ENCODE data around the gene UHRF2. TPM values are rescaled to one million over a fixed set of nuclear protein-coding genes. Genes with fewer than 3 reads are reported as not detected.

Gene UHRF2
- total and polyA plus RNA-seq, 2 of the 13 experiments (the other 11 are each of a cell fraction or from before 2014, with no cell fraction given) = 42.1 to 44.2 TPM

DNA sequence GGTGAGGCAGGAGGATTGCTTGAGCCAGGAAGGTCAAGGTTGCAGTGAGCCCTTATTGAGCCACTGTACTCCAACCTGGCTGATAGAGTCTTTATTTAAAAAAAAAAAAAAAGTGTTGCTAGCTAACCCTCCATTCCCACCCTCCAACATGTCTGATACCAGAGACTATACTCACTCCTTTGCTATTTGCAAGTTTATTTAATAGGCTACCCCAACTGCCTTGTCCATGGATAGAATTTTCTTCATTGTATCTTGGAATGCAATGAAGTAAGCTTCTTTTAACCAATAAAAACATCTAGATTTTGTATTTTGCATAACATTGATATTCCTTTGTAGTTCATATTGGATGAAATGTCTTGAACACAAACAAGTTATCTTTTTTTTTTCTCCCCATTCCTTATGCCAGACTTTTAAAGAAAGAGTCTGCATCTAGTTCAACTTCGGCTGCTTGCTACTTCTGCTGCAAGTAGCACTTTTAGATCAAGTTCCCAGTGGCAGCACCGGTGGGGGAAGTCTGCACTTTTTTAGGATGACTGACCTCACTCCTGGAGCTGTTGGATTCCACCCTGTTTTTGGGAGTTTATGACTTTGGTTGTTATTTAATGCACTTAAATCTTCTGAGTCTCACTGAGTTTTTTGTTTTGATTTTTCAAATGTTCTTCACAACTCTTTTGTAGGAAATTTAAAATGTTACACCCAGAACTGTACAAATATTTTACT is 112.5 kb downstream of the UHRF2 start:
- Histone ChIP-seq H3K4me1 (ENCODE audit: insufficient read depth, low read length) (peaks cover 12% of the 10 kb centered on the region), H3K4me3 (replicated peaks in 1 of 3; ENCODE audit: insufficient read depth in 1 of 3, low read depth in 2 of 3, low read length in 3 of 3) (no peak overlapping the region), H3K27me3 (ENCODE audit: control insufficient read depth in 1 of 2, insufficient read depth in 2 of 2, low read length in 2 of 2) (no peaks in the 10 kb centered on the region), H2AFZ (ENCODE audit: low read length) (no peak overlapping the region), H3K9me3 (ENCODE audit: low read length) (no peaks in the 10 kb centered on the region), H3K27ac (ENCODE audit: extremely low read length, insufficient read depth, low read length) (peak overlapping the region; percentile 32), H3K36me3 (replicated peaks in 1 of 2; ENCODE audit: control insufficient read depth in 1 of 2, insufficient read depth in 2 of 2, low read length in 2 of 2) (no peaks in the 10 kb centered on the region), H3K79me2 (ENCODE audit: insufficient read depth, low read length) (no peaks in the 10 kb centered on the region), H4K20me1 (ENCODE audit: insufficient read depth, low read length) (no peaks in the 10 kb centered on the region), H3K9ac (ENCODE audit: insufficient read depth, low read depth, low read length) (no peak overlapping the region), H3K4me2 (ENCODE audit: low read depth, low read length) (no peak overlapping the region)
- ATAC-seq = no peak
- ChIA-PET POLR2A (interaction anchor here (1.0 kb wide), 1 partner anchor 156 kb away, joined by 3 read pairs; no protein-coding TSS in a partner anchor), CTCF (ENCODE audit: low intra/inter-chr PET ratio, low total read pairs) (no interaction called here)
- no TSS peak for BruUV-seq (replicated peaks)
- in situ Hi-C loops (cut with HindIII; ENCODE audit: extremely low pct_ligation_motif_present, low pct_unique_long_range_greater_than_20kb) = no loop called here
- DNase-seq (ENCODE audit: low spot score) = no peak
- WGBS (ENCODE audit: low lambda C conversion rate) = 93% methylated on average over 2 of the region's 2 CpGs
- FAIRE-seq = no peak
- intact Hi-C loops (cut with micrococcal nuclease; ENCODE audit: unreplicated experiment) = no loop called here
- TF ChIP-seq AHR (CRISPR knock-in tag; IDR thresholded peaks at IDR 0.05) (no peak), ZNF878 (CRISPR knock-in tag; IDR thresholded peaks at IDR 0.05) (no peak), HNF1B (CRISPR knock-in tag; IDR thresholded peaks at IDR 0.05) (no peak), ZNF136 (CRISPR knock-in tag; IDR thresholded peaks at IDR 0.05; ENCODE audit: low read depth) (no peak), ZNF839 (CRISPR knock-in tag; IDR thresholded peaks at IDR 0.05; ENCODE audit: borderline replicate concordance) (no peak), ZNF790 (CRISPR knock-in tag; IDR thresholded peaks at IDR 0.05; ENCODE audit: borderline replicate concordance) (no peak), ZNF629 (CRISPR knock-in tag; conservative IDR thresholded peaks at IDR 0.05) (no peak), TCF7L2 (IDR thresholded peaks at IDR 0.05; ENCODE audit: low read depth, low read length) (no peak), SIN3B (IDR thresholded peaks at IDR 0.05; ENCODE audit: low read length) (no peak), ZNF552 (CRISPR knock-in tag; IDR thresholded peaks at IDR 0.05; ENCODE audit: borderline replicate concordance) (no peak), PHF5A (CRISPR knock-in tag; IDR thresholded peaks at IDR 0.05; ENCODE audit: low read depth, unreplicated experiment) (no peak), ZNF724P (CRISPR knock-in tag; IDR thresholded peaks at IDR 0.05; ENCODE audit: borderline replicate concordance) (no peak), ZNF850 (CRISPR knock-in tag; conservative IDR thresholded peaks at IDR 0.05) (no peak), FOXK1 (CRISPR knock-in tag; IDR thresholded peaks at IDR 0.05; ENCODE audit: borderline replicate concordance, low read depth) (no peak), TFE3 (CRISPR knock-in tag; IDR thresholded peaks at IDR 0.05) (no peak)
- TF ChIP-seq, protein P1, sequence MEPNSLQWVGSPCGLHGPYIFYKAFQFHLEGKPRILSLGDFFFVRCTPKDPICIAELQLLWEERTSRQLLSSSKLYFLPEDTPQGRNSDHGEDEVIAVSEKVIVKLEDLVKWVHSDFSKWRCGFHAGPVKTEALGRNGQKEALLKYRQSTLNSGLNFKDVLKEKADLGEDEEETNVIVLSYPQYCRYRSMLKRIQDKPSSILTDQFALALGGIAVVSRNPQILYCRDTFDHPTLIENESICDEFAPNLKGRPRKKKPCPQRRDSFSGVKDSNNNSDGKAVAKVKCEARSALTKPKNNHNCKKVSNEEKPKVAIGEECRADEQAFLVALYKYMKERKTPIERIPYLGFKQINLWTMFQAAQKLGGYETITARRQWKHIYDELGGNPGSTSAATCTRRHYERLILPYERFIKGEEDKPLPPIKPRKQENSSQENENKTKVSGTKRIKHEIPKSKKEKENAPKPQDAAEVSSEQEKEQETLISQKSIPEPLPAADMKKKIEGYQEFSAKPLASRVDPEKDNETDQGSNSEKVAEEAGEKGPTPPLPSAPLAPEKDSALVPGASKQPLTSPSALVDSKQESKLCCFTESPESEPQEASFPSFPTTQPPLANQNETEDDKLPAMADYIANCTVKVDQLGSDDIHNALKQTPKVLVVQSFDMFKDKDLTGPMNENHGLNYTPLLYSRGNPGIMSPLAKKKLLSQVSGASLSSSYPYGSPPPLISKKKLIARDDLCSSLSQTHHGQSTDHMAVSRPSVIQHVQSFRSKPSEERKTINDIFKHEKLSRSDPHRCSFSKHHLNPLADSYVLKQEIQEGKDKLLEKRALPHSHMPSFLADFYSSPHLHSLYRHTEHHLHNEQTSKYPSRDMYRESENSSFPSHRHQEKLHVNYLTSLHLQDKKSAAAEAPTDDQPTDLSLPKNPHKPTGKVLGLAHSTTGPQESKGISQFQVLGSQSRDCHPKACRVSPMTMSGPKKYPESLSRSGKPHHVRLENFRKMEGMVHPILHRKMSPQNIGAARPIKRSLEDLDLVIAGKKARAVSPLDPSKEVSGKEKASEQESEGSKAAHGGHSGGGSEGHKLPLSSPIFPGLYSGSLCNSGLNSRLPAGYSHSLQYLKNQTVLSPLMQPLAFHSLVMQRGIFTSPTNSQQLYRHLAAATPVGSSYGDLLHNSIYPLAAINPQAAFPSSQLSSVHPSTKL (CRISPR knock-in tag; IDR thresholded peaks at IDR 0.05) = no peak
- TF ChIP-seq, protein P2, sequence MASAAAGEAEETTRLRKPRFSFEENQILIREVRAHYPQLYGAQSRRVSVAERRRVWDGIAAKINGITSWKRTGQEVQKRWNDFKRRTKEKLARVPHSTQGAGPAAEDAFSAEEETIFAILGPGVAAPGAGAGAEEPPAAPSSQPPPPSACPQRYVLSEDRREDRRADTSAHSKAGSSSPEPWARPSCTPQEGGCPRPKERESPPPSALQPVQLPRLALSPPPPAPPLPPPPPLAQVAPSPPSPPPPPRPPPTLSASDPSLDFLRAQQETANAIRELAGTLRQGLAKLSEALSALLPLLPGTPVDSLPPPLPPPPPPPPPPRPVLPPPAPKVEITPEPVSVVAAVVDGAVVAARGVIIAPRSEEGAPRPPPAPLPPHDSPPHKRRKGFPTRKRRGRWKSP (CRISPR knock-in tag; IDR thresholded peaks at IDR 0.05) = no peak
